Measurements from ENCODE around the gene ARRB1.

Gene ARRB1

DNA sequence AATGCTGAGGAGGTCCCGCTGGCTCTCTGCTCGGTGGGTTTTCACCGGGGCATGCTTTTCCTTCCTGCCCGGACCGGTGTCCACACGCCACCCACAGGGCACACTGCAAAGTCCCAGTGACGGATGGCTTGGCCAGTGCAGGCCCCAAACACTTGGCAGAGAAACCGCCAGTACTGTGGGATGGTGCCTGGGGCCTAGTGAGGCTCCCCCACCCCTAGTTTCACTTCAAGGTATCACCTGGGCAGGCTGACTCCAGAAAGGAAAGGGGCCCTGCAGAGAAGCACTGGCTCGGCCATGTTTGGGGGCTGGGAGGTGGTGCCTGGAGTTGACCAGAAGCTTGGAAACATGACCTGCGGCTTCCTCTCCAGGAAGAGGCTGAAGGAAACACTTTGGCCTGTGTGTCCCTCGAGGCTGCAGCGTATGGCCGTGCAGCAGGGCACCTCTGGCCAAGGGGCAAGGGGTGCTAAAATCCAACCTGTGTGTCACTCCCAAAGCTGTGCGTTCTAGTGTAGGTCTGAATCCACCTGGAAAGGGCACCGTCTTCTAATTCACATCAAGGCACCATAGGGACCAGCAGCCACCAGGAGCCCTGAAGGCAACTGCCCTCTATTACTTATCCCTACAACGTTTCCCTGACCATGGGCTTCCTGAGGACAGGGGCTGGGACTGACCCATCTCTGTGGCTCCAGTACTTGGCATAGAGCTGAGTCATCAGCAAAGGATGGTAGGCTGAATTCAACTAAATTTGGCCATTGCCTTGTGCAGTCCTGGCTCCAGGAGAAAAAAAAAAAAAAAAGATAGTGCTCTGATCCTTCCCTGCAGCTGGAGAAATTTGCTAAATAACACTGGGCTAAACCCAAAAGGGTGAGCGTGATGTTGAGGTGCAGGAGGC is 88.3 kb downstream of the ARRB1 start:
- no peak for DNase-seq (ENCODE audit: low spot score)
- no peak for TF ChIP-seq CTCF (IDR thresholded peaks at IDR 0.05; ENCODE audit: extremely low read depth, insufficient read depth, missing control alignments)
- in situ Hi-C loops (cut with MboI; ENCODE audit: low pct_unique_long_range_greater_than_20kb, low sequenced_read_pairs, unreplicated experiment): no loop called here

GRCh38 chr11:75262436-75262835 is 89.0 kb downstream of the ARRB1 start:
- no peak for TF ChIP-seq CTCF (IDR thresholded peaks at IDR 0.05; ENCODE audit: extremely low read depth, insufficient read depth, missing control alignments)
- in situ Hi-C loops (cut with MboI; ENCODE audit: low pct_unique_long_range_greater_than_20kb, low sequenced_read_pairs, unreplicated experiment): no loop called here

DNA sequence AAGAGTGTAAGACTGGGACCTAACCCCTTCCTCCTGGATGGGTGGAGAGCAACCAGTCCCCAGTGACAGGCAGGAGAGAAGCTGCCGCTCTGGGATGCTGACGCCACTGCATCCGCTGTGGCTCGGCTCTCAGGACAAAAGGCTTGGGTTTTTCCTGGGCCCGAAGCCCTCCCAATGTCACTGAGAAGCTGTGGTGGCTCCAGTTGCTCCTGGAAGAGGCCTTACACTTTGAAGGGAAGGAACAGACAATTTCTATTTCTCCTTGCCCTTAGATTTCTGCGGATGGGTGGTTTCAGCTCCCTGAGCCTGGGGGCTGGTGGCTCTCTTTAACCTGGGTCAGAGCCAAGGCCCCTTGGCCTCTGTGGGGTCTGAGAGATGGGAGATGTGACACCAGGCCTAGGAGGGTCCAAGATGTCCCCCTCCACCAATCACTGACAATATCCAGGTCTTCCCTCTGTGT is 89.5 kb downstream of the ARRB1 start:
- TF ChIP-seq CTCF (IDR thresholded peaks at IDR 0.05; ENCODE audit: extremely low read depth, insufficient read depth, missing control alignments): no peak
- in situ Hi-C loops (cut with MboI; ENCODE audit: low pct_unique_long_range_greater_than_20kb, low sequenced_read_pairs, unreplicated experiment): no loop called here
- no peak for DNase-seq (ENCODE audit: low spot score)

More at GRCh38 chr11:75262436-75262835, 89.0 kb downstream of the ARRB1 start:
- DNase-seq (ENCODE audit: low spot score): no peak

DNA sequence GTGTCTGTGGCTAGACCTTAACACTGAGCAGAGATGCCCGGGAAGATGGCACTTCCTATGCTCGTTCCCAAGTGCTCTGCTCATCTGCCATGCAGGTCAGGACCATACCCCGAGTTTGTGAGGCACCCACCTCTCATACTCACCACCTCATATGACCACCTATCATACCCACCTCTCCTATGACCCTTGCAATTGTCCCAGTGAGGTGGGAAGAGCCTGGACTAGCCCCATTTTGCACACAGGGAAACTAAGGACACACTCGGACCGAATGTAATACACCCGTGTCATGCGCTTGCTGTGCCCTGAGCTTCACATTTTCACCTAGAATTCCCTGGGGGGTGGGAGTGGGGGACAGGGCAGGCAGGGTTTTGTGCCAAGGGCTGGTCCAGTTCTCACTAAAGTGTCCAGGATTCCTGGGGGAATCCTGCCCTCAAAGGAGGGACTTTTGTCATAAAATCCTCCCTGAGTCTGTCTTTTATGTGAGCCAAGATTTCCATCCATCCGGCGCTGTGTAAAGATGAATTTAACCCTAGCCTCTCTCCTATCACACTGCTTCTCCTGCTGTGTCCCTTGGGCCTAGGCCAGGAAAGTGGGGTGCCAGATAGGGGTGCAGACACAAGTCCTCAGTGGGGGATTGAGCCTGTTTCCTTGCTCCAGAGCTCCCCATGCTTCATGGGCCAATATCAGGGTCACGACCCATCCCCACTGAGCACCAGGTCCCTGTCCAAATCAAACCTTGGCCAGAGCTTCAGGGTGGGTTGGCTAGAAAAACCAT is 90.9 kb downstream of the ARRB1 start:
- no peak for TF ChIP-seq CTCF (IDR thresholded peaks at IDR 0.05; ENCODE audit: extremely low read depth, insufficient read depth, missing control alignments)
- in situ Hi-C loops (cut with MboI; ENCODE audit: low pct_unique_long_range_greater_than_20kb, low sequenced_read_pairs, unreplicated experiment): no loop called here
- no peak for DNase-seq (ENCODE audit: low spot score)

- in situ Hi-C loops (cut with MboI; ENCODE audit: low pct_unique_long_range_greater_than_20kb, low sequenced_read_pairs, unreplicated experiment): no loop called here
- TF ChIP-seq CTCF (IDR thresholded peaks at IDR 0.05; ENCODE audit: extremely low read depth, insufficient read depth, missing control alignments): no peak
These were observed 97.1 kb downstream of the ARRB1 start for GRCh38 chr11:75254326-75254725.

GRCh38 chr11:75249704-75250103 is 101.8 kb downstream of the ARRB1 start:
- no peak for DNase-seq (ENCODE audit: low spot score)
- in situ Hi-C loops (cut with MboI; ENCODE audit: low pct_unique_long_range_greater_than_20kb, low sequenced_read_pairs, unreplicated experiment): loop anchor here (25.0 kb wide), 1 partner anchor 88 kb away; no protein-coding TSS in a partner anchor
- no peak for TF ChIP-seq CTCF (IDR thresholded peaks at IDR 0.05; ENCODE audit: extremely low read depth, insufficient read depth, missing control alignments)

More at GRCh38 chr11:75254326-75254725, 97.1 kb downstream of the ARRB1 start:
- DNase-seq (ENCODE audit: low spot score): no peak

Measured in GM13977 (cell line).